Astrocyte of the spinal cord (primary cell): ENCODE measurements around the gene KIT.
"Not testable (repeated sequence)": the region's sequence is repeated elsewhere in the genome, so short reads cannot be mapped to it uniquely, and the experiment has no call there.

Source experiments
- DNase-seq: peaks from one replicate; pipeline ENCODE4 v3.0.0; 2011; ENCODE audit warnings: low read depth, low spot score
- H3K4me3 ChIP-seq: 2 replicates; pipeline ENCODE4 v1.5.1; 2011; ENCODE audit warnings: low read depth, mild to moderate bottlenecking, low read length, moderate library complexity
- CTCF ChIP-seq: IDR thresholded peaks from 2 replicates; pipeline ENCODE4 v1.5.1; 2012; ENCODE audit warnings: low read depth, mild to moderate bottlenecking, low read length, inconsistent platforms
- in situ Hi-C: cut with HindIII; loops from 2 replicates; pipeline ENCODE4 v1.10.0; 2017; ENCODE audit warnings: low sequenced_read_pairs

Gene KIT

GRCh38 chr4:54632537-54632936, 25.2 kb upstream of the KIT start:
- DNase-seq = no peak
- in situ Hi-C loops = no loop called here
- H3K4me3 ChIP-seq = no peak overlapping the region
- TF ChIP-seq CTCF = no peak

- DNase-seq, in situ Hi-C loops, H3K4me3 ChIP-seq: not testable (repeated sequence)
These were observed 24.5 kb upstream of the KIT start for GRCh38 chr4:54633102-54633740.

GRCh38 chr4:54635318-54635717, 22.4 kb upstream of the KIT start:
- in situ Hi-C loops = no loop called here
- no peak overlapping the region for H3K4me3 ChIP-seq
- DNase-seq = no peak
- TF ChIP-seq CTCF = no peak

GRCh38 chr4:54637325-54637724, 20.4 kb upstream of the KIT start:
- no peak for DNase-seq
- in situ Hi-C loops = no loop called here
- no peak overlapping the region for H3K4me3 ChIP-seq
- TF ChIP-seq CTCF = no peak

GRCh38 chr4:54641101-54641500, 16.7 kb upstream of the KIT start:
- in situ Hi-C loops, DNase-seq, H3K4me3 ChIP-seq: not testable (repeated sequence)

GRCh38 chr4:54643172-54643571, 14.6 kb upstream of the KIT start:
- TF ChIP-seq CTCF = no peak

GRCh38 chr4:54643958-54644751, 13.6 kb upstream of the KIT start:
- no peak for TF ChIP-seq CTCF
- in situ Hi-C loops = no loop called here
- no peak for DNase-seq
- H3K4me3 ChIP-seq = no peak overlapping the region

More at GRCh38 chr4:54643172-54643571, 14.6 kb upstream of the KIT start:
- in situ Hi-C loops = no loop called here
- DNase-seq = no peak
- H3K4me3 ChIP-seq = no peak overlapping the region
